HepG2 (cell line): ENCODE measurements around the gene ABCG4. TPM values are rescaled to one million over a fixed set of nuclear protein-coding genes. Genes with fewer than 3 reads are reported as not detected.

Experiments used
- LCORL ChIP-seq, 2 experiments: fragments of 450-650 bp in 1 of 2; sonication (generic) in 1 of 2; formaldehyde crosslinking in 1 of 2; IDR thresholded peaks; 2 replicates each; pipeline versions ENCODE4 v1.5.0 to v1.6.1; 2017 to 2020; ENCODE audit warnings: antibody characterized with exemption in 1 of 2, missing genetic modification reagents in 1 of 2
- MXI1 ChIP-seq: IDR thresholded peaks from 3 replicates; pipeline ENCODE4 v1.6.1; 2012; ENCODE audit warnings: low read depth, low read length, inconsistent platforms, borderline replicate concordance
- NCOA5 ChIP-seq: sonication (generic); formaldehyde crosslinking; IDR thresholded peaks from 2 replicates; pipeline ENCODE4 v1.4.0; 2020; ENCODE audit warnings: missing genetic modification reagents
- NFE2L2 ChIP-seq: fragments of 150-350 bp; IDR thresholded peaks from 2 replicates; pipeline ENCODE4 v1.6.1; 2014; ENCODE audit warnings: low read length
- TCF7 ChIP-seq: sonication (generic); IDR thresholded peaks from 2 replicates; pipeline ENCODE4 v1.6.1; 2016; ENCODE audit warnings: antibody characterized with exemption, low read depth
- TEAD3 ChIP-seq: optimal IDR thresholded peaks from 2 replicates; pipeline ENCODE3; 2016; ENCODE audit warnings: borderline replicate concordance
- XBP1 ChIP-seq: sonication (generic); formaldehyde crosslinking; IDR thresholded peaks from 2 replicates; pipeline ENCODE4 v1.5.0; 2020; ENCODE audit warnings: missing genetic modification reagents
- ZFP36L2 ChIP-seq: sonication (generic); formaldehyde crosslinking; IDR thresholded peaks from 2 replicates; pipeline ENCODE4 v1.4.0; 2020; ENCODE audit warnings: missing genetic modification reagents
- ZNF331 ChIP-seq: sonication (generic); formaldehyde crosslinking; IDR thresholded peaks from 2 replicates; pipeline ENCODE4 v1.4.0; 2020; ENCODE audit warnings: missing genetic modification reagents
- ZNF460 ChIP-seq: sonication (generic); formaldehyde crosslinking; IDR thresholded peaks from 2 replicates; pipeline ENCODE4 v1.5.1; 2020; ENCODE audit warnings: missing genetic modification reagents, mild to moderate bottlenecking, borderline replicate concordance
- ZNF607 ChIP-seq: sonication (generic); formaldehyde crosslinking; IDR thresholded peaks from 2 replicates; pipeline ENCODE4 v1.5.1; 2020; ENCODE audit warnings: missing genetic modification reagents, mild to moderate bottlenecking, borderline replicate concordance
- polyA plus RNA-seq, 8 experiments: library from polyadenylated mRNA; depleted of rRNA in 3 of 8; stranded (reverse) in 7 of 8; unstranded in 1 of 8; fragments of >200 nt; fragmentation: Illumina TruSeq in 4 of 8; extraction: Trizol in 4 of 8; gene quantifications; 2 replicates each; pipeline versions ENCODE4 v1.2.1 to v1.2.3, GENCODE V29; 2011 to 2016; ENCODE audit warnings: low read depth in 4 of 8, missing spikeins in 1 of 8, mixed read lengths in 1 of 8; ENCODE audit not compliant: insufficient read depth in 1 of 8
- total RNA-seq, 5 experiments: library from RNA; depleted of rRNA; stranded (reverse); fragments of >200 nt; fragmentation: Illumina TruSeq; extraction: Trizol; gene quantifications; 2 replicates each; pipeline ENCODE4 v1.2.3, GENCODE V29; 2016; ENCODE audit warnings: low read depth in 1 of 5
- TF ChIP-seq, protein P1 (sequence below): sonication (generic); formaldehyde crosslinking; IDR thresholded peaks from 2 replicates; pipeline ENCODE4 v1.5.1; 2020; ENCODE audit warnings: mild to moderate bottlenecking, missing genetic modification reagents, borderline replicate concordance
- TF ChIP-seq, protein P2 (sequence below): fragments of 450-650 bp; IDR thresholded peaks from 2 replicates; pipeline ENCODE4 v1.6.1; 2016
- TF ChIP-seq, protein P3 (sequence below): sonication (generic); formaldehyde crosslinking; IDR thresholded peaks from 2 replicates; pipeline ENCODE4 v1.5.0; 2020; ENCODE audit warnings: missing genetic modification reagents
- TF ChIP-seq, protein P4 (sequence below): sonication (generic); formaldehyde crosslinking; IDR thresholded peaks from 2 replicates; pipeline ENCODE4 v1.4.0; 2020; ENCODE audit warnings: missing genetic modification reagents
- TF ChIP-seq, protein P5 (sequence below): sonication (generic); formaldehyde crosslinking; IDR thresholded peaks from 2 replicates; pipeline ENCODE4 v1.5.0; 2020; ENCODE audit warnings: mild to moderate bottlenecking, missing genetic modification reagents
- TF ChIP-seq, protein P6 (sequence below): IDR thresholded peaks from 2 replicates; pipeline ENCODE4 v1.6.1; 2018; ENCODE audit warnings: missing genetic modification reagents, mild to moderate bottlenecking, missing compliant biosample characterization

Gene ABCG4
- total and polyA plus RNA-seq, 2 of the 13 experiments (the other 11 are each of a cell fraction or from before 2014, with no cell fraction given), result not detected

DNA sequence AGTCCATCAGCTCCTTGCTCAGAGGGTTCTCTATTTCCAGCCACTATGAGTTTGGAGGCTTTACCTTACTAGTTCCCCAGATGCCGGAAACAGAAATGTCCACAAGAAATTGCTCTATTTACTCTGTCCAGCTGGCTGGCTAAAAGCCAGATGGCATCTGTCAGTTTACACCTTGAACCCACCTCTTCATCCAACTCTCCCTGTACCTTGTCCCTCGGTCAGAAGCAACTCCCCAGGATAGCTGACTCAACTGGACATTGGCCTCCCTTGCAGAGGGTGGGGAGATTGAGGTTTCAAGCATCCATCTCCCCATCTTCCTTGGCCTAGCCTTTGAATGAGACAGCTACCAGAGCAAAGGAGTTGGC lies 40.0 kb upstream of the ABCG4 start (continued):
- 0 out of 2 replicates have a peak, but pooled peaks have one; percentile 28 for TF ChIP-seq TCF7
- TF ChIP-seq, protein P1, sequence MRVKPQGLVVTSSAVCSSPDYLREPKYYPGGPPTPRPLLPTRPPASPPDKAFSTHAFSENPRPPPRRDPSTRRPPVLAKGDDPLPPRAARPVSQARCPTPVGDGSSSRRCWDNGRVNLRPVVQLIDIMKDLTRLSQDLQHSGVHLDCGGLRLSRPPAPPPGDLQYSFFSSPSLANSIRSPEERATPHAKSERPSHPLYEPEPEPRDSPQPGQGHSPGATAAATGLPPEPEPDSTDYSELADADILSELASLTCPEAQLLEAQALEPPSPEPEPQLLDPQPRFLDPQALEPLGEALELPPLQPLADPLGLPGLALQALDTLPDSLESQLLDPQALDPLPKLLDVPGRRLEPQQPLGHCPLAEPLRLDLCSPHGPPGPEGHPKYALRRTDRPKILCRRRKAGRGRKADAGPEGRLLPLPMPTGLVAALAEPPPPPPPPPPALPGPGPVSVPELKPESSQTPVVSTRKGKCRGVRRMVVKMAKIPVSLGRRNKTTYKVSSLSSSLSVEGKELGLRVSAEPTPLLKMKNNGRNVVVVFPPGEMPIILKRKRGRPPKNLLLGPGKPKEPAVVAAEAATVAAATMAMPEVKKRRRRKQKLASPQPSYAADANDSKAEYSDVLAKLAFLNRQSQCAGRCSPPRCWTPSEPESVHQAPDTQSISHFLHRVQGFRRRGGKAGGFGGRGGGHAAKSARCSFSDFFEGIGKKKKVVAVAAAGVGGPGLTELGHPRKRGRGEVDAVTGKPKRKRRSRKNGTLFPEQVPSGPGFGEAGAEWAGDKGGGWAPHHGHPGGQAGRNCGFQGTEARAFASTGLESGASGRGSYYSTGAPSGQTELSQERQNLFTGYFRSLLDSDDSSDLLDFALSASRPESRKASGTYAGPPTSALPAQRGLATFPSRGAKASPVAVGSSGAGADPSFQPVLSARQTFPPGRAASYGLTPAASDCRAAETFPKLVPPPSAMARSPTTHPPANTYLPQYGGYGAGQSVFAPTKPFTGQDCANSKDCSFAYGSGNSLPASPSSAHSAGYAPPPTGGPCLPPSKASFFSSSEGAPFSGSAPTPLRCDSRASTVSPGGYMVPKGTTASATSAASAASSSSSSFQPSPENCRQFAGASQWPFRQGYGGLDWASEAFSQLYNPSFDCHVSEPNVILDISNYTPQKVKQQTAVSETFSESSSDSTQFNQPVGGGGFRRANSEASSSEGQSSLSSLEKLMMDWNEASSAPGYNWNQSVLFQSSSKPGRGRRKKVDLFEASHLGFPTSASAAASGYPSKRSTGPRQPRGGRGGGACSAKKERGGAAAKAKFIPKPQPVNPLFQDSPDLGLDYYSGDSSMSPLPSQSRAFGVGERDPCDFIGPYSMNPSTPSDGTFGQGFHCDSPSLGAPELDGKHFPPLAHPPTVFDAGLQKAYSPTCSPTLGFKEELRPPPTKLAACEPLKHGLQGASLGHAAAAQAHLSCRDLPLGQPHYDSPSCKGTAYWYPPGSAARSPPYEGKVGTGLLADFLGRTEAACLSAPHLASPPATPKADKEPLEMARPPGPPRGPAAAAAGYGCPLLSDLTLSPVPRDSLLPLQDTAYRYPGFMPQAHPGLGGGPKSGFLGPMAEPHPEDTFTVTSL (CRISPR knock-in tag), result peak; percentile 55; the same call in 1 of the 2 replicates
- TF ChIP-seq LCORL (IDR thresholded peaks at IDR 0.05), result 0 out of 2 replicates have a peak, but pooled peaks have one; percentile 24
- 0 out of 2 replicates have a peak, but pooled peaks have one; percentile 49 for TF ChIP-seq LCORL (CRISPR knock-in tag; IDR thresholded peaks at IDR 0.05)
- TF ChIP-seq ZNF607 (CRISPR knock-in tag), result no peak
- TF ChIP-seq MXI1, result peak; percentile 50; the same call in 1 of the 3 replicates
- TF ChIP-seq, protein P2, sequence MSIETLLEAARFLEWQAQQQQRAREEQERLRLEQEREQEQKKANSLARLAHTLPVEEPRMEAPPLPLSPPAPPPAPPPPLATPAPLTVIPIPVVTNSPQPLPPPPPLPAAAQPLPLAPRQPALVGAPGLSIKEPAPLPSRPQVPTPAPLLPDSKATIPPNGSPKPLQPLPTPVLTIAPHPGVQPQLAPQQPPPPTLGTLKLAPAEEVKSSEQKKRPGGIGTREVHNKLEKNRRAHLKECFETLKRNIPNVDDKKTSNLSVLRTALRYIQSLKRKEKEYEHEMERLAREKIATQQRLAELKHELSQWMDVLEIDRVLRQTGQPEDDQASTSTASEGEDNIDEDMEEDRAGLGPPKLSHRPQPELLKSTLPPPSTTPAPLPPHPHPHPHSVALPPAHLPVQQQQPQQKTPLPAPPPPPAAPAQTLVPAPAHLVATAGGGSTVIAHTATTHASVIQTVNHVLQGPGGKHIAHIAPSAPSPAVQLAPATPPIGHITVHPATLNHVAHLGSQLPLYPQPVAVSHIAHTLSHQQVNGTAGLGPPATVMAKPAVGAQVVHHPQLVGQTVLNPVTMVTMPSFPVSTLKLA, result peak; percentile 9; the same call in 1 of the 2 replicates
- TF ChIP-seq NCOA5 (CRISPR knock-in tag), result no peak
- TF ChIP-seq NFE2L2, result no peak
- TF ChIP-seq, protein P3, sequence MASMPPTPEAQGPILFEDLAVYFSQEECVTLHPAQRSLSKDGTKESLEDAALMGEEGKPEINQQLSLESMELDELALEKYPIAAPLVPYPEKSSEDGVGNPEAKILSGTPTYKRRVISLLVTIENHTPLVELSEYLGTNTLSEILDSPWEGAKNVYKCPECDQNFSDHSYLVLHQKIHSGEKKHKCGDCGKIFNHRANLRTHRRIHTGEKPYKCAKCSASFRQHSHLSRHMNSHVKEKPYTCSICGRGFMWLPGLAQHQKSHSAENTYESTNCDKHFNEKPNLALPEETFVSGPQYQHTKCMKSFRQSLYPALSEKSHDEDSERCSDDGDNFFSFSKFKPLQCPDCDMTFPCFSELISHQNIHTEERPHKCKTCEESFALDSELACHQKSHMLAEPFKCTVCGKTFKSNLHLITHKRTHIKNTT (CRISPR knock-in tag), result no peak
- peak; percentile 42 for TF ChIP-seq TEAD3 (CRISPR knock-in tag)
- TF ChIP-seq XBP1, result no peak
- TF ChIP-seq, protein P4, sequence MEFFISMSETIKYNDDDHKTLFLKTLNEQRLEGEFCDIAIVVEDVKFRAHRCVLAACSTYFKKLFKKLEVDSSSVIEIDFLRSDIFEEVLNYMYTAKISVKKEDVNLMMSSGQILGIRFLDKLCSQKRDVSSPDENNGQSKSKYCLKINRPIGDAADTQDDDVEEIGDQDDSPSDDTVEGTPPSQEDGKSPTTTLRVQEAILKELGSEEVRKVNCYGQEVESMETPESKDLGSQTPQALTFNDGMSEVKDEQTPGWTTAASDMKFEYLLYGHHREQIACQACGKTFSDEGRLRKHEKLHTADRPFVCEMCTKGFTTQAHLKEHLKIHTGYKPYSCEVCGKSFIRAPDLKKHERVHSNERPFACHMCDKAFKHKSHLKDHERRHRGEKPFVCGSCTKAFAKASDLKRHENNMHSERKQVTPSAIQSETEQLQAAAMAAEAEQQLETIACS (CRISPR knock-in tag), result no peak
- TF ChIP-seq, protein P5, sequence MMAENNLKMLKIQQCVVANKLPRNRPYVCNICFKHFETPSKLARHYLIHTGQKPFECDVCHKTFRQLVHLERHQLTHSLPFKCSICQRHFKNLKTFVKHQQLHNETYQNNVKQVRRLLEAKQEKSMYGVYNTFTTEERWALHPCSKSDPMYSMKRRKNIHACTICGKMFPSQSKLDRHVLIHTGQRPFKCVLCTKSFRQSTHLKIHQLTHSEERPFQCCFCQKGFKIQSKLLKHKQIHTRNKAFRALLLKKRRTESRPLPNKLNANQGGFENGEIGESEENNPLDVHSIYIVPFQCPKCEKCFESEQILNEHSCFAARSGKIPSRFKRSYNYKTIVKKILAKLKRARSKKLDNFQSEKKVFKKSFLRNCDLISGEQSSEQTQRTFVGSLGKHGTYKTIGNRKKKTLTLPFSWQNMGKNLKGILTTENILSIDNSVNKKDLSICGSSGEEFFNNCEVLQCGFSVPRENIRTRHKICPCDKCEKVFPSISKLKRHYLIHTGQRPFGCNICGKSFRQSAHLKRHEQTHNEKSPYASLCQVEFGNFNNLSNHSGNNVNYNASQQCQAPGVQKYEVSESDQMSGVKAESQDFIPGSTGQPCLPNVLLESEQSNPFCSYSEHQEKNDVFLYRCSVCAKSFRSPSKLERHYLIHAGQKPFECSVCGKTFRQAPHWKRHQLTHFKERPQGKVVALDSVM (CRISPR knock-in tag), result 0 out of 2 replicates have a peak, but pooled peaks have one; percentile 25
- TF ChIP-seq ZNF331 (CRISPR knock-in tag), result 0 out of 2 replicates have a peak, but pooled peaks have one; percentile 8
- TF ChIP-seq ZFP36L2, result no peak
- TF ChIP-seq ZNF460 (CRISPR knock-in tag), result peak; percentile 20; the same call in 1 of the 2 replicates
- TF ChIP-seq, protein P6, sequence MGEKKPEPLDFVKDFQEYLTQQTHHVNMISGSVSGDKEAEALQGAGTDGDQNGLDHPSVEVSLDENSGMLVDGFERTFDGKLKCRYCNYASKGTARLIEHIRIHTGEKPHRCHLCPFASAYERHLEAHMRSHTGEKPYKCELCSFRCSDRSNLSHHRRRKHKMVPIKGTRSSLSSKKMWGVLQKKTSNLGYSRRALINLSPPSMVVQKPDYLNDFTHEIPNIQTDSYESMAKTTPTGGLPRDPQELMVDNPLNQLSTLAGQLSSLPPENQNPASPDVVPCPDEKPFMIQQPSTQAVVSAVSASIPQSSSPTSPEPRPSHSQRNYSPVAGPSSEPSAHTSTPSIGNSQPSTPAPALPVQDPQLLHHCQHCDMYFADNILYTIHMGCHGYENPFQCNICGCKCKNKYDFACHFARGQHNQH (CRISPR knock-in tag), result 0 out of 2 replicates have a peak, but pooled peaks have one; percentile 20
